ENCODE results near the gene C10orf62. TPM values are rescaled to one million over a fixed set of nuclear protein-coding genes. Genes with fewer than 3 reads are reported as not detected.

The C10orf62 gene
- total and polyA plus RNA-seq, 10 of the 15 experiments (the other 5 are each of a cell fraction or from before 2014, with no cell fraction given) = not detected

DNA sequence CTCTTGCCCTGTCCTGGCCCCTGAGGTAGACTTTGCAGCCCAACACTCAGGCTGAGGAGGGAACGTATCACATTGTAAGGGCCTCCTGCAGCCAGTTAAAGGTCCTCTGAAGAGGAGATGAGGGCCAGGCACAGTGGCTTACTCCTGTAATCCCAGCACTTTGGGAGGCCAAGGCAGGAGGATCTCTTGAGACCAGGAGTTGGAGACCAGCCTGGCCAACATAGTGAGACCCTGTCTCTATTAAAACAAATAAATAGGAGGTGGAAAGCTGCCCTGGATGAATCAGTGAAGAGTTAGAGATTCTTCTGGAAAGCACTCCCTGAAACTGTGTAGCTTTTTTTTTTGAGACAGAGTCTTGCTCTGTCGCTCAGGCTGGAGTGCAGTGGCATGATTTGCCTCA, 2.3 kb upstream of the C10orf62 start:
- in situ Hi-C loops (cut with MboI) (no loop called here), intact Hi-C loops (cut with micrococcal nuclease; ENCODE audit: unreplicated experiment) (no loop called here)
- no peak for ATAC-seq
- Histone ChIP-seq H3K27me3 (replicated peaks in 1 of 2; ENCODE audit: control insufficient read depth in 2 of 2, insufficient read depth in 2 of 2, low read length in 1 of 2) (no peaks in the 10 kb centered on the region), H4K20me1 (ENCODE audit: control insufficient read depth, insufficient read depth) (no peaks in the 10 kb centered on the region), H3K36me3 (ENCODE audit: control insufficient read depth in 2 of 2, insufficient read depth in 2 of 2, low read length in 1 of 2) (no peaks in the 10 kb centered on the region), H3K4me2 (ENCODE audit: control insufficient read depth, insufficient read depth) (no peak overlapping the region), H2AFZ (ENCODE audit: control insufficient read depth, low read depth, low read length) (no peak overlapping the region), H3K79me2 (ENCODE audit: control insufficient read depth, insufficient read depth, low read length) (no peaks in the 10 kb centered on the region), H3K27ac (ENCODE audit: control insufficient read depth, insufficient read depth) (no peak overlapping the region), H3K4me3 (no peak overlapping the region), H3K9ac (ENCODE audit: control insufficient read depth, insufficient read depth, low read length) (no peak overlapping the region), H3K4me1 (ENCODE audit: control insufficient read depth, insufficient read depth, low read length) (no peaks in the 10 kb centered on the region), H3K9me3 (replicated peaks; ENCODE audit: control insufficient read depth, insufficient read depth, low read length) (no peaks in the 10 kb centered on the region)
- ChIA-PET RAD21 (ENCODE audit: unreplicated experiment) (no interaction called here), SMC1A (ENCODE audit: uncharacterized antibody, unreplicated experiment) (no interaction called here), POLR2A (no interaction called here), CTCF (interaction anchor here (1.0 to 2.1 kb wide), 2 partner anchors 15 to 24 kb away, joined by 3 to 8 read pairs; partner anchors contain the start of gene ANKRD2)
- BruUV-seq (replicated peaks) = no TSS peak
- FAIRE-seq = no peak
- TF ChIP-seq LARP7 (IDR thresholded peaks at IDR 0.05) = no peak
- TF ChIP-seq BACH1 (IDR thresholded peaks at IDR 0.05; ENCODE audit: borderline replicate concordance) = no peak
- no peak for TF ChIP-seq MEF2B (IDR thresholded peaks at IDR 0.05; ENCODE audit: partially characterized antibody, poor library complexity, severe bottlenecking)
- no peak for TF ChIP-seq ETV6 (conservative IDR thresholded peaks at IDR 0.05 in 1 of 2, IDR thresholded peaks at IDR 0.05 in 1 of 2; ENCODE audit: borderline replicate concordance in 1 of 2, low read depth in 1 of 2)
- TF ChIP-seq NFYB (IDR thresholded peaks at IDR 0.05; ENCODE audit: insufficient read depth, low read depth, low read length) = no peak
- no peak for TF ChIP-seq EP300 (IDR thresholded peaks at IDR 0.05; ENCODE audit: borderline replicate concordance in 1 of 2, control insufficient read depth in 1 of 2, low read depth in 2 of 2, low read length in 2 of 2)
- no peak for TF ChIP-seq IRF4 (IDR thresholded peaks at IDR 0.05; ENCODE audit: low read depth, low read length)
- TF ChIP-seq NFYA (IDR thresholded peaks at IDR 0.05; ENCODE audit: borderline replicate concordance, low read depth, low read length) = no peak
- TF ChIP-seq RBBP5 (conservative IDR thresholded peaks at IDR 0.05) = no peak
- no peak for TF ChIP-seq RELA (IDR thresholded peaks at IDR 0.05; ENCODE audit: borderline replicate concordance, partially characterized antibody)
- DNase-seq (ENCODE audit: low read depth, low spot score) = no peak
- WGBS (ENCODE audit: insufficient coverage, insufficient replicate concordance, low lambda C conversion rate, missing lambda C conversion rate) = 70% methylated on average over 2 of the region's 2 CpGs
